HG02610 (cell line): ENCODE data around the gene PCSK2.

Experiments used
- ATAC-seq: cut with Tn5 transposase; IDR thresholded peaks from one replicate; pipeline ENCODE4 v1.9.1; 2021; ENCODE audit warnings: mild to moderate bottlenecking, moderate library complexity; ENCODE audit not compliant: unreplicated experiment

PCSK2 gene

DNA sequence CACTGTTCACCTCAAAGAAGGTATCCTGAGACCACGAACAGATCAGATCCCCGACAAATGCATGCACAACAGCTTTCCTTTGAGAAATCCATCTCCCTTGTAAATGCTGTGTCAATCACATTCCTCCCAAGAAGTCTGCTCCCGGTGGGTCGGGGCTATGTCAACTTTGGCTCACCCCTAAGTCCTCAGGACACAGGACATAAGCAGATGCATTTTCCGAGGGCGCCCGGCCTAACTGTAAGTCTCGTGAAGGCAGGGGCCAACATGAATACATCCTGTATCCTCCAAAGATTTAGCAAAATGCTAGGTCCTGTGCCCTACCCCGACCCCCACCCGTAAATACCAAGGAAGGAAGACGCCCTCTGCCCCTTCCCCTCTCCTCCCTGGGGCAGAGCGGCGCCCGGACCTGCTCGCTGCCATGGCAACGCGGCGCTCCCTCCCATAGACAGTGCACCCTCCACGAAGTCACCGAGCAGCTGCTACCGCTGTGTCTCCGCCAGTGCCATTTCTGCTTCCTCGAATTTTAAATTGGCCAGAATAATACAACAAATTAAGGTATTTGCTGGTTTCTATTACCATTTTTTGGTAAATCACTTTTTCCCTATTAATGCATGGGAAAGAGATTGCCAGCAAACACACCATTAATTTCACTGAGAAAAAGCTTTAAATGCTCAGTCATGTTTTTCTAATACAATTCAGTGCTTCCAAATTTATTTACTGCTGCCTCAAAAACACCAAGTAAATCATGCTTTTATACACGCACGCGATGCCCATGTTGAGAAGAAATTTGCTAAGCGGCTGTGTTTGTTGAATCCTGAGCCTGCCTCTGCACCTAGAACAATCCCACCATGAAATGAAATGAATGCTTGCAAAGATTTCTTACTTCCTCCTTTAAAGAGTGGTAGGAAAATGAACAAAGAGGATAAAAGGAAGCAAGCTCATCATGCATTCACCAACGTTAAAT is 100.6 kb downstream of the PCSK2 start:
- ATAC-seq, result no peak

DNA sequence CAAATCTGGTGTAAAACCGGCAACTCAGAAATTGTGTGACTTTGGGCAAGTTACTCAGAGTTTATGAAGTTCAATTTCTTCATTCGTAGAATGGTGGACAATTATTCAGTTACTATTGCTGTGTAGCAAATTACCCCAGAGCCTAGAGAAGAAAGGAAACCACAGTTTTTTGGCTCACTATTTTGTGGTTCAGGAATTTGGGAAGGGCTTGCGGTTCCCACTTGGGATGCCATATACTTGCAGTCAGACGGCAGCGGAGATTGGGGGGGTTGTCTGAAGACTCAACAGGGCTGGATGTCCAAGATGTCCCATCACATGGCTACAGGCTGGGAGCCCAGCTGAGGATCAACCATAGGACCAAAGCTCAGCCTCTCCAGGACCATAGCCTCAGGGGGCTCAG is 108.1 kb downstream of the PCSK2 start:
- ATAC-seq, result no peak

DNA sequence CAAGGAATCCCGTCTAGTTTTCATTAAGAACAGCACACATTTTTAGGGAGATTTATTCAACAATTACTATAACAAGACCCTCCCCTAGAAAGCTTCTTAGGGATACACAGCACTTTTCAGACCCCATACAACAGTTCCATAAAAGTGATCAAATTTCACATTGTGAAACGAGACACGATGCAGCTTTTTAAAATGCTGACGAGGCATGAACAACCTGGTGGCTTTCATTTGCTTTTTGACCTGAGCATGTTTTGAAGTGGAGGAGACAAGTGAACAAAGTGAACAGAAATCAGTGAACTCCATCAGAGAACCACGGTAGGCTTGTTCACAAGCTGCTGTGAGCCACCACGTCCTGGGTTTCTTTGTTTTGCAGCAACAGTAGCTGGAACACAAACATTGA is 112.2 kb downstream of the PCSK2 start:
- ATAC-seq, result no peak

DNA sequence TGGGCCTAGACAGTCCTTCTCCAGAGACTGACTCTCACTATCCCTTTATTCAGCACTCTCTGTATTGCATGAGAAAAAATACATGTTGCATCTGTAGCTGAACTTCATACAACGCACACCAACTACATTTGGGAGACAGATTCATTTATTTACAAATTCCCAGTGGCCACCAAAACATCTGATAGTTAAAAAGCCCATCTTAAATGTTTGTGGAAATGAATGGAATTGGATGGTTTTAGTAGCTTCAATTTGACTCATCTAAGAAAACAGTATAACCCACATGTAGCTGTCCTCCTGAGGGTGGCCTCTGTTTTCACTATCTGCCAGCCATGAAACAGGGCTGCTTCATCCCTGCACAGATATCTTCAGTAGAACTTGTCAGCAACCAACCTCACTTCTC is 116.3 kb downstream of the PCSK2 start:
- ATAC-seq, result no peak

DNA sequence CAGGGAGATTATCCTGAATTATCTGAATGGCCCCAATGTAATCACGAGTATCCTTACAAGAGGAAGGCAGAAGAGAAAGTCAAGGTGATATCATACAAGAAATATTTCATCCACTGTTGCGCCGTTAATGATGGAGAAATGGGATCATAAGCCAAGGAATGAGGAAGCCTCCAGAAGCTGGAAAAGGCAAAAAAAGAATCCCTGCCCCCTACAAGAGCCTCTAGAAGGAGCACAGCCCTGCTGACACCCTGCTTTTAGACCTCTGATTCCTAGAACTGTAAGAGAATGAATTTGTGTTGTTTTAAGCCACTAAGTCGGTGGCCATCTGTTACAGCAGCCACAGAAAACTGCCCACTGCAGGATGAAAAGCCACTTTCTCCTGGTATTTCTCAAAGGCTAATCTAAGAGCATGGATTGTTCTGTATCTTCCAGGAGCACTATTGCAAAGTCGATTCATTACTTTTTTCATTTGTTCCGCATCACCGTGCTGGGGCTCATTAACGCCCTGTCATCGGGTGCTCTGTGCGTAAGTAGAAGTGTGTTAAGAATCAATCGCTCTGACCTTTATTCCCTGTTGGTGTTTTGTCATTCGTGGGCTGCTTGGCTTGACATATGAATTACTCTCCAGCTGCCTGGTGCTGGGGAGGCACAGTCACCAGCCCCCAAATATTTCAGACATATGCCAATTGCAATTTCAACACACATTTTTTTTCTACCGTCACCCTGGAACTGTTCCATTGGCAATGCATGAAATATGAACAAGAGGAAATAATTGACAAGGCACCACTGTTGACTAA is 117.0 kb downstream of the PCSK2 start:
- ATAC-seq, result no peak

DNA sequence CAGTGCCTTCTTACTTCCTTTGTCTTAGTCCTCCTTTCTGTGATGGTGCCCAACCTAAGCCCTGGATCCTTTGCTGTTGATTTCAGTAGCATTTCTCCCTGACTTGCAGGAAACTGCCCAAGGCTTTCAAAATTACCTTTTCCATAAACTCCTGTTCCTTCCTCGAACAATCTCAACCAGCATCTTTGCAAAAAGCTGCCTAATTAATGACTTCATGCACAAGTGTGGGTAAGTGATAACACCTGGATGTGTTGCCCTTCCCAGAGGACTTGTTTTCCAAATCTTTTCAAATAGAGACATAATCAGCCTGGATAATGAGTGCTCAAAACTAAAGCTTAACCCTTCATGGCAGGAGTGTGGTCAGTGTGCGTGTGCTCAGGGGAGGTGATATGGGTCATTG is 118.0 kb downstream of the PCSK2 start:
- ATAC-seq, result no peak

DNA sequence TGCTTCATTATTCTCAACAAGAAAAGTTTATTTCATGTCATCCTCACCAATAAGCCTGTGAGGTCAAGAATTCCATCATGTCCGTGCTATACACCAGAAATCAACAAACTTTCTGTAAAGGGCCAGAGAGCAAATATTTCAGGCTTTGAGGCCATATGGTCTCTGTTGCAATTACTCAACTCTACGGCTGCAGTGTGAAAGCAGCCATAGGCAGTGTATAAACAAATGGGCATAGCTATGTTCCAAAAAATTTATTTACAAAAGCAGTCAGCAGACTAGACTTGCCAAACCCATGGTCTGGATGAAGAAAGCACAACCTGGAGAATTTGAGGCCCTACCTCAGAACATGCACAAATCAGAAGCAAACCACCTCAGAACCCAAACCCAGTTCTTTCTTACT is 118.5 kb downstream of the PCSK2 start:
- ATAC-seq, result no peak

DNA sequence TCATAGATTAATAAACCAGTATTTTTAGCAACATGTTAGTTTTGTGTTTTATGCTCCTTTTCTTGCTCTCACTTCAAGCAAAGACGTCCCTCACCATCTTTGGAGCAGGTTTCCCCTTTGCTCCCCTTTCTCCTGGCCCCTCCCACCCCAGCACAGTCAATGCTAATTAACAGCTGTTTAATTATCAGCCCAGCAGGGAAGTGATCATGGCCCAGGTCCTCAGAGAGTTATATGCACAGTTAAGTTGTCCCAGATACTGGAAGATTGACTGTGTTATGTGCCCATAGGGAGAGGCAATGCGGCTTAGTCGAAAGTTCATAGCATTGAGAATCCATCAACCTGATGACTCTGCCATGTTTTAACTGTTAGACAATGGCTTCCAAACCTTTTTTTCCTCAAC is 123.5 kb downstream of the PCSK2 start:
- ATAC-seq, result no peak

DNA sequence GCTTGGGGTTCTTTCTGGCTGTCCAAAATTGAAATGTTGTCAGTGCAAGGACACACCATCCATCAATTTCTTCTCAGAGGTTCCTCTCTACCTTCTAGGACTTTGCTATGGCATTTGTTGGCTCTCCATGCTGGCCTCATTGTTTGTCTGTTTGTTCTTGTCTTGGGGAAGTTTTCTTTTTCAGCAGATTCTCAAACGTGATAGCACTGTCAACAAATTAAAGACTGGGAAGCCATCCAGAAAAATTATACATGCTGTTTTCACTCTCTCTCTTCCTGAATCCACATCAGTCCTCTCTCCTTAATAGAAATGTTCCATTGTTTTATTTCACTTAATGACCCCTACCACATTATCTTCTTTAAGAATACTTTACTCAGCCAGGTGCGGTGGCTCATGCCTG is 130.4 kb downstream of the PCSK2 start:
- ATAC-seq, result no peak

DNA sequence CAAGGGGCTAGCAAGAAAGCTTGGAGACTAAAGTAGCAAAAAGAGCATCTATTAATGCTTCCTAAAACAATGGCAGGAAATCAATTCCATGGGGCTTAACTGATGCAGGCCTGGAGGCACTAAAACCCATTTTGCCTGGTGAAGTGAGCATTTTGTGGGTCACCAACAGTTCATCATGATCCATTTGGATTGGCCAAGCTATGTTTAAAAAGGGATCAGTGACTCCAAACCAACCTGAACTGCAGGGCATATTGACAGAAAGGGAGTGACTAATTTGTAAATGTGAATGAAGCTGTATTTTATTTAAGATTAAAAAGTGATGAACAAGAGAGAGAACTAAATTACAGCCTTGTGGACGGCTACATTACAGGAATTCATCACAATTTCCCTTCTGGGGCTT is 132.0 kb downstream of the PCSK2 start:
- ATAC-seq, result no peak

DNA sequence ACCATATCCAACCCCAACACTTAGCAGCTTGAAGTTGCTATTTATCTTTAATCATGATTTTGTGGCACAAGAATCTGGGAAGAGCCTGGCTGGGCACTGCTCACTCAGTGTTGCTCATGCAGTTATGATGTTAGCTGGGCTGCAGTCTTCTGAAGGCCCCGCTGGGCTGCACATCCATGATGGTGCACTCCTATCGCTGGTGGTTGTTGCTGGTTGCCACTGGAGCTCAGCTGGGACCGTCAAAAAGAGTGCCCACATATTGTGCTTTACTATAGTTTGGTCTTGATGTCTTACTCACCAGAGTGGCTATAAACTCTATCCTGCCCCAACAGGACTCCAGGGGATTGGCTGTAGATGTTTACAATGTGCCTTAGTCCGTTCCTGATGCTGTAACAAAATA is 137.8 kb downstream of the PCSK2 start:
- ATAC-seq, result no peak

DNA sequence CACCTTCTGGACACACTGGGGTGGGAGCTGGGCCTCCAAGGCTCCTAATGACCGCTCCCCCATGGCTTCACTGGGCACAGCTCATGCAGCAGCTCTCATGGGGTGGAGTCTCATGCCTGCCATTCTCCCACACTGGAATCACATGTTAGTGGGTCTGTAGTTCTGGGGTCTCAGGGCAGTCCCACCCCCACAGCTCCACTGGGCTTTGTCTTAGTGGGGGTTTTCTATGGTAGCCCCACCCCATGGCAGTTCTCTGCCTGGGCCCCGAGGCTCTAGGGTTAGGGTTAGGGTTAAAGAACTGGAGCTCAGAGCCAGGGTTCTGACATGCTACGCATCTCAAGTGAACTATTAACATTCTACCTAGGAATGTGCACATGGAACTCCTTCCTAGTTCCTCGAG is 139.0 kb downstream of the PCSK2 start:
- ATAC-seq, result no peak

DNA sequence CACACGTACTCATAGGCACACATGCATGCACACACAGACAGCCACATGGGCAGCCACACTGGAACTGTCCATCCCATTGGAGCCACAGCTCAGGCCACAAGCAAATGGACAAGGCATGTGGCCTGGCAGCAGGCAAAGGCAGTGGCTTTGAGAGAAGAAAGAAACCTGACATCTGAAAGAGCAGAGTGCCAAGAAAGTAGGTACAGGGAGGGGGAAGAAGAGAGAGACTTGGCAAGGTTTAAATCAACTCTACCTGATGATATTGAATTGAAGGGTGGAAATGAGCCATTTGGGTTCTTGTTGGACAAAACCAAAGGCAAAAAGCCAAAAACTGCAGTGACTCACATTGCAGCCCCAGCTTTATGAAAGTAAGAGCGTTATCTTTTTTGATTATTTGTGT is 142.7 kb downstream of the PCSK2 start:
- ATAC-seq, result no peak

DNA sequence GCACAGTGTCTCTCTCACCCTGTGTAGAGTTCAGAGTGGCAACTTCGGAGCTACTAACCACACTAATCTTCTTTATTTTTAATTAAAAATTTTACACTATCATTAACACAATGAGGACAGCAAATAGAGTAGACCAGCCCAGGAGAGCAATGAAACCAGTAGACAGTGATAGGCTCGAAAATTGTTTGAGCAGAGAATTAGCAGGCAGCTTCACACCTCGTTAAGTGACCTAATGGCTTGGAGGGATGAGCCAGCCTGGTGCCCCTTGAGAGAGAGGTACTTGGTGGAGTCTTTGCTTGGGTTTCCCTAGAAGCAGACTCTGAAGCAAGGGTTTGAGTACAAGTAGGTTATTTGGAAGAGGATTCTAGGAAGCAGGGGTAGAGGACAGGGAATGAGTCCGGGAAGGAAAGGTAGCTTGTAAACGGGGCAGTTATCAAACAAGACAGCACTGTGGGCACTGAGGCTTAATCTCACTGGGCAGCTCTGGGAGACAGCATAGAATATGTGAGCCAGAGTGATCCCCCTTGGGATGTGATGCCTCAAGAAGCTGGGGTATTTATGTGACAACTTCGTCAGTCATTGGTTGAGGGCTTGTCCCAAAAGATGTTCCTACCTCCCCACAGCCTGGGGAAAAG is 146.1 kb downstream of the PCSK2 start:
- no peak for ATAC-seq

DNA sequence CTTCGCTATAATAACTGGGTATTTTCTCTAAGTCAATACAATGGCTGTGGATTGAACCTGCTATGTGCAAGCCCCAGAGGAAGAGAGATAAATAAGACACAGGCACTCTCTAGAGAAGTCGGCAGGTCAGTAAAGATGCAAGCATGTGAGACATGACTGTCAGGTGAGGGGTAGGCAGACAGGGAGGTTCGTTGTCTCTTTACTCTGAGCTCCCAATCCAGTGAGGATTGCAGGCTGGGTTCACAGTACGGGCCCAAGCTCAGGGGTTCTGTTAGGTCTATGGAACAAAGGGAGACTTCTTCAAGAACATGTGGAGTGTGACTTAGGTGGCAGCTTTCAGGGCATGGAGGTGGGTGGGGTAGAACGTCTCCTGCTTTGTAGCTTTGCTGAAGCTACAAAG is 147.2 kb downstream of the PCSK2 start:
- no peak for ATAC-seq

DNA sequence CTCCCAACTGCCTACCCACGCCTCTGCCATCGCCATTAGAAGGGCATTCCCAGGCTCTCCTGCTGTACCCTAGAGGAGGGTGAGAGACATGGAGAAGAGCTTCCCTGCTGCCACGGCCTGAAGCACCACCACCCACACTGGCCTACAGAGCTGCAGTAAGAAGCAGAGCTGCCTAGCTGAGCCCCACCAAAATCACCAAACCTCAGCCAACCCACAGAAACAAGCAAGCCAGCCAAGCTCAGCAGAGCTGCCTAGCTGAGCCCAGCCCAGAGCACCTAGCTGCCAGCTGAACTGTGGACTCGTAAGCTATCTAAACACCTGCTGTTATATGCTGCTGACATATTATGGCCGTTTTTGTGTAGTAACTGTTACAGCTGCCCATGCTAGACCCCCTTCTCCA is 149.2 kb downstream of the PCSK2 start:
- ATAC-seq, result no peak

DNA sequence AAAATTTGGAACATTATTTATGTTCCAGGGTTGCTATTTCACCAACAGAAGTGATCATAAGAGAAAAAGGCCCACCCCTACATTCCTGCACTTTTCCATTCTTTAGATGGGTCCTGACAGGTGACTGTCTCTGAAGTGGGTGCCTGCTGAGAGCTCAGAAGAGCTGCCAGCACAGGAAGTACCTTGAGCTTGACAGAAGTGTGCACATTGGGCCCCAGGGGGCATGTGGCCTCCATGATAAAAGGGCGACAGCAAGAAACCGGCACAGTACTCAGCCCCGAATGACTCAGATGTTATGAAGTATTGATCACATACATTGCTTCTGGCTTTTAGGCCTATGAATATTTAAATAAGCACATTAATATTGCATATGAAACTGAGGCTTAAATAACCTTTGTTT is 150.4 kb downstream of the PCSK2 start:
- no peak for ATAC-seq

DNA sequence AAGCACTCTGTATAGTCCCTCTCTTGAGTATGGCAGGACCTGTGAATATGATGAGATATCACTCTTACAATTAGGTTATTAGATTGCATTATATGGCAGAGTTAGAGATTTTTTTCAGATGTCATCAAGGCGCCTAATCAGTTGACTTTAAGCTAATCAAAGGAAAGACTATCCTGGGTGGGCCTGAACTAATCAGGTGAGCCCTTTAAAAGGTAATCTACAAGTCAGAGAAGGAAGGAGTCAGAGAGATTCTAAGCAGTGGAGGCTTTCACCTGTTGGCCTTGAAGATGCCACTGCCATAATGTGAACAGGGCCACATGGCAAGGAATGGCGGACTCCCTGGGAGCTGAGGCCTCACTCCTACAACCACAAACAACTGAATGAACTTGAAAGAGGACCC is 152.8 kb downstream of the PCSK2 start:
- no peak for ATAC-seq

DNA sequence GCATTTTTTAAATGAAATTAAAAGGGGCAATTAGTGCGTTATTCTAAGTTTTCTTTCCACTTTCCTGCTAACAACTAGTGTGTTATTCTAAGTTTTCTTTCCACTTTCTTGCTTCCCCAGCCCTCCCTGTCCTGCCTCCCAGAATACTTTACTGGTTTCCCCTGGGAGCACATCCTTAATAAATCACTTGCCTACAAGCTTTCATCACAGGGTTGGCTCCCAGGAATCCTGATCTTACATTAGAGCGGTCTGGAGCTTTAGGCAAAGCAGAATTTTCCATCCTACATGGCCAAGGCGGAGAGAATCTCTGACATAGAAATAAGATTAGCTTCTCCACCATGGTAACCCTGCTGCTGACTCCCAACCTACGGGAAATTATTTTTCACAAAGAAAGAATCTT is 154.0 kb downstream of the PCSK2 start:
- ATAC-seq, result no peak

DNA sequence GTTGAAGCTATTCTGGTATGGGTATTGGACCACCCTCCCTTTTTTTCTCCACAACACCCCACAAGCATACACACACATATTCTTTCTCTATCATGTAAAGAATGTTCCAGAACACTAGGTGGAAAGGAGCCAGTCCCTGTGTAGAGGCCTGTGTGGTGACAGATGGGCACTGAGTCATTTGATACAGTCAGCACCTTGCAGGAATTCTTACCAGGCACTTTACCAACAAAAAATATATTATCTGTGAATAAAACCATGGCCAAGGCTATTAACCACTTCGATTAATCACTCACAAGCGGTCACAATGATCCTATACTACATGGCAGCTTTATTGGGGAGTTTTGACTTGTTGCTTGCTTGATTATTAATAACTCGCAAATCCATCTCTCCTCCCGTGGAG is 154.9 kb downstream of the PCSK2 start:
- ATAC-seq, result no peak

DNA sequence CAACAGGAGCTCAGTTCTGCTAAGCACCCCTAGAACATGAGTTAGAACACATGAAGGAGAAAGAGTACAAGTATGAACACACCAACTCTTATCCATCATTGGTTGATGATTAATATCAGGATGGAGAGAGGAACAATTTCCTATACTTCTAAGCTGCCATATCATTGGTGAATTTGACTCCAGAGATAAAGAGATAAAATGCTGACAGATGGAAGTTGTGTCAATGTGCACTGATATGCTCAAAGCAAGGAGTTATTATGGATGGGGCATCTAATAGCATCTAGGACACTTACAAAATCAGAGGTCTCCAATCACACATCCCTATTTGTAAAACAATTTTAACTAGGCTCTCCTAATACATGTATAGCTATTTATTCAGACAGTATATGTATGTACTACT is 159.0 kb downstream of the PCSK2 start:
- no peak for ATAC-seq

DNA sequence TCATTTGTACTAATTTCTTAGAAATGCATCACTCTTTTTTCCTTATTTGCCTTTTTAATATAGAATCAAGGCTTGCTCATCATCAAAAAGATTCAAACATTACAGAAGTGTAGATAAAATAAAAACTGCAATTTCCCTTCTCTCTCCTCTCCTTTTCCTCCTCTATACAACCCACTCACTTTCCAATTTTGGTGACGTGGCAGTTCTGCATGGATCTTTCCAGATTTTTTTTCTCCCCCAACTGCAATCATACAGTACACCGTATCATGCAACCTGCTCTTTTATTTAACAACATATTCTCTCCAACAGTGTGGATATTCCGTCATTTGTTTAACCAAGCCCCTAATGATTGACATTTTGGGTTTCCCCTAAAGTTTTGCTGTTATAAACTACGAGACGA is 163.8 kb downstream of the PCSK2 start:
- no peak for ATAC-seq
